Tibial nerve (tissue), 4 donors: ENCODE data around the gene NSDHL. TPM values are rescaled to one million over a fixed set of nuclear protein-coding genes. Genes with fewer than 3 reads are reported as not detected.

Source experiments
- DNase-seq, 2 donors: peaks; one replicate each; pipeline ENCODE4 v3.0.0-alpha.2; 2019; ENCODE audit warnings: low spot score in 2 of 2
- H3K27ac ChIP-seq, 4 donors: fragments of 200-600 bp; sonication (generic) in 3 of 4; one replicate each; pipeline ENCODE4 v1.5.1; 2017 to 2019; ENCODE audit warnings: mild to moderate bottlenecking in 1 of 4
- H3K27me3 ChIP-seq, 2 donors: fragments of 200-600 bp; sonication (generic) in 1 of 2; one replicate each; pipeline versions ENCODE4 v1.5.1 to v1.6.0; 2017 to 2019
- H3K36me3 ChIP-seq, 3 donors: fragments of 200-600 bp; sonication (generic); one replicate each; pipeline ENCODE4 v1.5.1; 2018 to 2019
- H3K4me1 ChIP-seq, 4 donors: fragments of 200-600 bp; sonication (generic) in 3 of 4; one replicate each; pipeline ENCODE4 v1.5.1; 2017 to 2019
- H3K4me3 ChIP-seq, 4 donors: fragments of 200-600 bp; sonication (generic) in 3 of 4; one replicate each; pipeline ENCODE4 v1.5.1; 2017 to 2019; ENCODE audit warnings: mild to moderate bottlenecking in 1 of 4, moderate library complexity in 1 of 4
- H3K9me3 ChIP-seq, 4 donors: fragments of 200-600 bp; sonication (generic) in 3 of 4; one replicate each; pipeline ENCODE4 v1.5.1; 2017 to 2019
- EP300 ChIP-seq, 2 donors: sonication (generic); formaldehyde crosslinking; IDR thresholded peaks; one replicate each; pipeline ENCODE4 v1.6.1; 2017; ENCODE audit warnings: antibody characterized with exemption in 2 of 2, mild to moderate bottlenecking in 1 of 2
- POLR2A ChIP-seq, 2 donors: fragments of 450-650 bp; IDR thresholded peaks; one replicate each; pipeline ENCODE4 v1.6.1; 2017; ENCODE audit warnings: antibody characterized with exemption in 2 of 2, mild to moderate bottlenecking in 2 of 2, moderate library complexity in 2 of 2
- WGBS, 2 donors: methylation state at CpG; one replicate each; pipeline ENCODE4 v1.1.5; 2018; 5-methylcytosine and 5-hydroxymethylcytosine counted together
- total RNA-seq, 4 donors: library from RNA; depleted of rRNA; stranded (reverse); fragments of >200 nt; gene quantifications; one replicate each; pipeline ENCODE4 v1.1.0, GENCODE V29; 2016
- TF ChIP-seq, protein P1 (sequence below), 5 experiments: fragments of 200-600 bp in 3 of 5; fragments of 450-650 bp in 2 of 5; sonication (generic) in 3 of 5; IDR thresholded peaks; one replicate each; pipeline ENCODE4 v1.5.1; 2016 to 2019; ENCODE audit warnings: antibody characterized with exemption in 5 of 5, mild to moderate bottlenecking in 3 of 5, moderate library complexity in 2 of 5

Gene NSDHL
- total RNA-seq, 4 donors from 2014 or later: 8.0 to 16.8 (median 12.5) TPM

DNA sequence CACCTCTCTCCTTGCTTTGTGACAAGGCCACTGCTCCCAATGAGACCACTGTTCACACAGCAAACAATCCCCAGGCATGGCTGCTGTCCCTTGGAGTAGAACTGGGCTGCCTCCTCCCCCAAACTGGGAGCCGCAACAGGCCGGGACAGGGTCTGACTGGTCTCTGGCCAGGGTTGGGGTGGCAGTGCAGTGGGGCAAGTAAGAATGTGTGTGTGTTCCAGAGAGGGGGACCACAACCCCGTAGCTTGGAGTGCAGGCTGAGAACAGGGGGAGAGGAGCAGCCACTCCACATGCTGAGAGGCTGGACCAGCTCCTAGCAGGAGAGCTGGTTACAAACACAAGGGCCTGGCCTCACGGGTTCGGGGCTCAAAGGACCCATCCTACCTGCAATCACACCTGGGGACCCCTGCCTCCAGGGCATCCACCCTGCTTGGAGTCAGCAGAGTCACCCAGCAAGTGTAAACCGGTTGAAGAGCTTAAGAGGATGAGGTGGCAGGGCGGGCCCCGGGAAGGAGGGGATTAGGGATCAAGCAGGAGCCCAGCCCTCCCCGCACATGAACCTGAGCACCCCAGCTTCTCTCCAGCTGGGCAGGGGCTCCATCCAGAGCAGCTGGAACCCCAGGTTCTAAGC, 63.2 kb downstream of the NSDHL start:
- peaks cover 0 to 12% of the 10 kb centered on the region in 2 donors for H3K27me3 ChIP-seq
- WGBS, 2 donors: 70 to 79% methylated on average over 2 to 9 of the region's 9 CpGs
- no peaks in the 10 kb centered on the region for H3K4me1 ChIP-seq
- no peak for DNase-seq
- no peak overlapping the region for H3K27ac ChIP-seq
- H3K36me3 ChIP-seq: no peaks in the 10 kb centered on the region
- H3K4me3 ChIP-seq: no peak overlapping the region
- TF ChIP-seq EP300 (IDR thresholded peaks at IDR 0.05) (no peak), POLR2A (IDR thresholded peaks at IDR 0.05) (no peak)
- TF ChIP-seq, protein P1, sequence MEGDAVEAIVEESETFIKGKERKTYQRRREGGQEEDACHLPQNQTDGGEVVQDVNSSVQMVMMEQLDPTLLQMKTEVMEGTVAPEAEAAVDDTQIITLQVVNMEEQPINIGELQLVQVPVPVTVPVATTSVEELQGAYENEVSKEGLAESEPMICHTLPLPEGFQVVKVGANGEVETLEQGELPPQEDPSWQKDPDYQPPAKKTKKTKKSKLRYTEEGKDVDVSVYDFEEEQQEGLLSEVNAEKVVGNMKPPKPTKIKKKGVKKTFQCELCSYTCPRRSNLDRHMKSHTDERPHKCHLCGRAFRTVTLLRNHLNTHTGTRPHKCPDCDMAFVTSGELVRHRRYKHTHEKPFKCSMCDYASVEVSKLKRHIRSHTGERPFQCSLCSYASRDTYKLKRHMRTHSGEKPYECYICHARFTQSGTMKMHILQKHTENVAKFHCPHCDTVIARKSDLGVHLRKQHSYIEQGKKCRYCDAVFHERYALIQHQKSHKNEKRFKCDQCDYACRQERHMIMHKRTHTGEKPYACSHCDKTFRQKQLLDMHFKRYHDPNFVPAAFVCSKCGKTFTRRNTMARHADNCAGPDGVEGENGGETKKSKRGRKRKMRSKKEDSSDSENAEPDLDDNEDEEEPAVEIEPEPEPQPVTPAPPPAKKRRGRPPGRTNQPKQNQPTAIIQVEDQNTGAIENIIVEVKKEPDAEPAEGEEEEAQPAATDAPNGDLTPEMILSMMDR (IDR thresholded peaks at IDR 0.05): no peak
- H3K9me3 ChIP-seq: no peaks in the 10 kb centered on the region

DNA sequence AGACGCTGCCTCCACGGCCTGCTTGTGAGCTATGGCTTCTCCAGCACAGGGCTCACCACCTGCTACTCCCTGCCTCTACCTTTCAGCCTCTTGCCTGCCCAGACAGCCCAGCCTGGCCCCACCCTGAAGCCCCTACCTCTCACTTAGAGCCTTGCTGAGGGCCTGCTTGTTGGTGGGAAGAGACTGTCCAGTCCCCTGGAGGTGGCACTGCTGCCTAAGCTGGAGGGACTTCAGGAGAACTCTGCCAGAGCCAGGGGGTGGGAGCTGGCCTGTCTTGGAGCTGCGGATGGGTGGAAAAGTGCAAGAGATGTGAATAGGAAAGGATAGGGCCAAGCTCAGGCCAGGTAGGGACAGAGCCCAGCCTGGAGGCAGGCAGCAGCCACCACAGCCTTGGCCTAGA, 64.3 kb downstream of the NSDHL start:
- no peaks in the 10 kb centered on the region for H3K36me3 ChIP-seq
- H3K4me3 ChIP-seq: no peak overlapping the region
- no peak overlapping the region for H3K27ac ChIP-seq
- DNase-seq: no peak
- H3K4me1 ChIP-seq: no peaks in the 10 kb centered on the region
- WGBS, 2 donors: 80 to 83% methylated on average over 2 to 3 of the region's 3 CpGs
- no peaks in the 10 kb centered on the region for H3K9me3 ChIP-seq
- TF ChIP-seq, protein P1 (IDR thresholded peaks at IDR 0.05): no peak
- TF ChIP-seq EP300 (IDR thresholded peaks at IDR 0.05) (no peak), POLR2A (IDR thresholded peaks at IDR 0.05) (no peak)
- peaks cover 0 to 15% of the 10 kb centered on the region in 2 donors for H3K27me3 ChIP-seq

DNA sequence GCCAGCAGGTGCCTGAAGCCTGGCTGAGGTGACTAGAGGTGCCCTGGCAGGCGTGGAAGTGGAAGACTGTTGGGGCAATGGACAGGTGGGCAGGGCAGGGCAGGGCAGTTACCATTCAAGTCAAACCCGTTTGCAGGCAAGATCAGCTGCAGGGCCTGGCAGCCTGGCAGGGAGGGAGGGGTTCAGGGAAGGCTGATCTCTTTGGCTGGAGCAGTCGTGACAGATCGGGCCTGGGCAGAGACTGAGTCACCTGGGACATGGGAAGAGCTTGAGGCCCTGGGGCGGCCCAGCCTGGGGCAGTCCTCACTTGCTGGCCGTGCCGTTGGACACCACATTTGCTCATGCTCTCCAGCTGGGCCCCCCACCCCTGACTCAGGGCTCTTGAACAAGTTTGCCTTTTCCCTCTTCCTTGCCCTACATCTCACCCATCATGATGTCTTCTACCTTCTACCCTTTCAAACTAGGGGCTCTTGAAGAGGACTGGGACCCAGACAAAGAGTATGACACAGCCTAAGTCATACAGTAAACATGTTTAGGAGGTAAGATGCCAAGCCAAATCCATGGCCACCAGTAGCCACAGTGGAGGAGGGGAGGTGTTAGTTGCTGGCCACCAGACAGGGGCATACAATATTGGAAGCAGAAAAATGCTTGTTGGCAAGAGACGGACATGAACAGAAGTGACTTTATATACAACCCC, 65.0 kb downstream of the NSDHL start:
- DNase-seq: no peak
- Histone ChIP-seq H3K27me3 (peaks cover 0 to 11% of the 10 kb centered on the region in 2 donors), H3K4me1 (no peaks in the 10 kb centered on the region), H3K36me3 (no peaks in the 10 kb centered on the region), H3K27ac (no peak overlapping the region), H3K9me3 (no peaks in the 10 kb centered on the region), H3K4me3 (no peak overlapping the region)
- TF ChIP-seq, protein P1 (IDR thresholded peaks at IDR 0.05): no peak
- no peak for TF ChIP-seq POLR2A (IDR thresholded peaks at IDR 0.05)
- TF ChIP-seq EP300 (IDR thresholded peaks at IDR 0.05): no peak
- 85 to 95% methylated on average over 6 to 8 of the region's 8 CpGs for WGBS, 2 donors

DNA sequence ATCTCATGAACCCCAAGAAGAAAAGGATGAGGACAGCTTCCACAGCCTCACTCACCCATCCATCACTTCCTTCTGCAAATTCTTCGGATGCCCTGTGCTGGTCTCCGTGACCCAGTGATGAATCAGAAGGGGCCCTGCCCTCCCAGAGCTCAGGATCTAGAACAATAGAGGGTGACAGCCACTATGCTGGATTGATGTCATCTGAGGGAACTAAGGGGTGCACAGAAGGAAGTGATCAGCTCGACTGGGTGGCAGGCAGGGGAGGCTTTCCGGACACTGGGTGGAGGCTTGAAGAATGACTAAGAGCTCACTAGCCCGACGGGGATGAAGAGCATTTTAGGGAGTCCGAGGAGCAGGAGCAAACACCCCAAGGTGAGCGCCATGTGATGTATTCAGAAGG, 65.6 kb downstream of the NSDHL start:
- TF ChIP-seq EP300 (IDR thresholded peaks at IDR 0.05) (no peak), POLR2A (IDR thresholded peaks at IDR 0.05) (no peak)
- TF ChIP-seq, protein P1 (IDR thresholded peaks at IDR 0.05): no peak
- no peaks in the 10 kb centered on the region for H3K36me3 ChIP-seq
- no peaks in the 10 kb centered on the region for H3K4me1 ChIP-seq
- no peak overlapping the region for H3K4me3 ChIP-seq
- peaks cover 0 to 11% of the 10 kb centered on the region in 2 donors for H3K27me3 ChIP-seq
- DNase-seq: no peak
- H3K9me3 ChIP-seq: no peaks in the 10 kb centered on the region
- no peak overlapping the region for H3K27ac ChIP-seq
- 83 to 84% methylated on average over 8 of the region's 8 CpGs for WGBS, 2 donors
